IPS-15b (cell line): ENCODE measurements around the gene TMEM191B.
"Not testable (repeated sequence)": the region's sequence is repeated elsewhere in the genome, so short reads cannot be mapped to it uniquely, and the experiment has no call there.

Source experiments
- H3K27me3 ChIP-seq: one replicate; pipeline ENCODE4 v1.6.1; 2013; ENCODE audit warnings: low read length; ENCODE audit not compliant: control insufficient read depth, insufficient read depth
- H3K36me3 ChIP-seq: one replicate; pipeline ENCODE4 v1.6.1; 2013; ENCODE audit warnings: low read length; ENCODE audit not compliant: control insufficient read depth, insufficient read depth
- H3K4me1 ChIP-seq: one replicate; pipeline ENCODE4 v1.6.1; 2013; ENCODE audit warnings: mild to moderate bottlenecking, low read length; ENCODE audit not compliant: control insufficient read depth, insufficient read depth
- H3K4me3 ChIP-seq: one replicate; pipeline ENCODE4 v1.5.1; 2013; ENCODE audit warnings: low read depth, low read length
- H3K9ac ChIP-seq: one replicate; pipeline ENCODE4 v1.6.1; 2013; ENCODE audit warnings: low read depth, mild to moderate bottlenecking, low read length
- H3K9me3 ChIP-seq: one replicate; pipeline ENCODE4 v1.6.1; 2013; ENCODE audit warnings: mild to moderate bottlenecking, low read length; ENCODE audit not compliant: control insufficient read depth, insufficient read depth

TMEM191B gene

DNA sequence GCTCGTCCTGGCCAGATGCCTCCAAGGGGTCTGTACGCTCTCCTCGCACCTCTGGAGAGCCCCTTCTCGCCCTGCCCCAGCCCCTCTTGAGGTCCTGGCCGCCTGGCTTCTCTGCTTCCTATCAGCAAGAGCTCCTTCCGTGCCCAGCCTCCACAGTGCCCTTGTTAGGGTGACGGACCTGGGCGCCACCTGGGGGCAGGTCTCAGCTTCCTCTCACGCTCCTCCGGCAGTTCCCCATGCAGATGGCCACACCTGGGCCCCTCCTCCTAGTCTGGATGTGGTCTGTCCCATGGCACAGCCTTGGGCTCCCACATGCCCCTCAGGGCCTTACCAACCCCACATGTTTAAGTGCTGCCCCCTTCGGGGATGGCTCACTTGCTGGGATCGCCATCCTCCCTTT, 6.7 kb downstream of the TMEM191B start:
- not testable (repeated sequence) for H3K4me1 ChIP-seq, H3K4me3 ChIP-seq, H3K27me3 ChIP-seq, H3K9ac ChIP-seq, H3K36me3 ChIP-seq, H3K9me3 ChIP-seq

DNA sequence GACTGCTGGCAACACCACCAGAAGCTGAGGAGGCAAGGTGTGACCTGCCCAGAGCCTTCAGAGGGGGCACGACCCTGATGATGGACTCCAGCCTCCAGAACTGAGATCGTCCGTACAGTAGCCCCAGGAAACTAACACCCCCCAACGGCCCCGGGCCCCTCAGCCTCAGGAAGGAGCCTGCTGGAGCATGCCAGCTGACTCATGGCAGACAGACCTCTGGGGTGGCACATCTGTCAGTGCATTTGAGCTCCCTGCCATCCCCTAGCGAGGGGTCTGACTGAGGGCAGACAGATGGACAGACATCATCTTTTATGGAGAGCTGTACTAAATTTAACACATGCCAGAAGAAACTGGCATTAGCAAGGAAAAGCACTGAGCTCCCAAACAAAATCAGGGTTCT, 12.4 kb downstream of the TMEM191B start:
- H3K9me3 ChIP-seq, H3K27me3 ChIP-seq, H3K4me3 ChIP-seq, H3K36me3 ChIP-seq, H3K9ac ChIP-seq, H3K4me1 ChIP-seq: not testable (repeated sequence)

DNA sequence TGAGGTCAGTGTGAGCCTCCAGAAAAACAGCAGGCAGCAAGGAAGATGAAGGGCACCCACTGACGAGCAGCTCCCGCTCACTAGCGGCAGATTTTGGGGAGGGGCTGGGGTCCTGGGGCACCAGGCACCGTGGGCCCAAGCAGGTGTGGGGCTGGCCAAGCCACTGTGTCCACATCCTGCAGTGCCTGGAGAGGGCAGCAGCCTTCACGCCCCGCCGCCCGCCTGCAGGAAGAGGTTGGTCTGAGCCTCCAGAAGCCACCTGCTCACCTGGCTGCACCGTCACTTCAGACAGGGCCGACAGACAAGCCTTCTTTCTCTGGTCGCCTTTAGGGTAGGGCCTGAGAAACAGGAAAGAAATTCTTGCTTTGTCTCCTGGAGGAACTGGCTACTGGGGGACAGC, 15.8 kb downstream of the TMEM191B start:
- H3K4me3 ChIP-seq, H3K36me3 ChIP-seq, H3K4me1 ChIP-seq, H3K9ac ChIP-seq, H3K27me3 ChIP-seq, H3K9me3 ChIP-seq: not testable (repeated sequence)

DNA sequence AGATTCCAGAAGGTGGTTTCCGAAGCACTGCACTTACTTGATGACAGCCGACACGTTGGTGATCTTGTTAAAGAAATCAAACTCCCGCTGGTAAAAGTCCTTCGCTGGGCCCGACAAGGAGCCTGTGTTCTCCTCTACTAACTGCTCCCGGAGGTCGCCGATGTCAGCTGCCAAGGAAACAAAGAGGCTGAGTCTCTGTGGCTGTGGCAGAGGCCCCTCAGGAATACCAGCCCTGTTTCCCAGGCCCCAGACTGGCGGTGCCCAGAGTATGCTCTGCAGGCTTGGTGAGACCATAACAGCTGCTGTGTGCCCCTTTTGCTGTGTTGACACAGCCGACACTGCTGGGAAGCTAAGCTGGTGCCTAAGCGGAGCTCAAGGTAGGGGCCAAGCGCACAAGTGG, 17.0 kb downstream of the TMEM191B start:
- H3K9ac ChIP-seq, H3K4me1 ChIP-seq, H3K27me3 ChIP-seq, H3K36me3 ChIP-seq, H3K4me3 ChIP-seq, H3K9me3 ChIP-seq: not testable (repeated sequence)

DNA sequence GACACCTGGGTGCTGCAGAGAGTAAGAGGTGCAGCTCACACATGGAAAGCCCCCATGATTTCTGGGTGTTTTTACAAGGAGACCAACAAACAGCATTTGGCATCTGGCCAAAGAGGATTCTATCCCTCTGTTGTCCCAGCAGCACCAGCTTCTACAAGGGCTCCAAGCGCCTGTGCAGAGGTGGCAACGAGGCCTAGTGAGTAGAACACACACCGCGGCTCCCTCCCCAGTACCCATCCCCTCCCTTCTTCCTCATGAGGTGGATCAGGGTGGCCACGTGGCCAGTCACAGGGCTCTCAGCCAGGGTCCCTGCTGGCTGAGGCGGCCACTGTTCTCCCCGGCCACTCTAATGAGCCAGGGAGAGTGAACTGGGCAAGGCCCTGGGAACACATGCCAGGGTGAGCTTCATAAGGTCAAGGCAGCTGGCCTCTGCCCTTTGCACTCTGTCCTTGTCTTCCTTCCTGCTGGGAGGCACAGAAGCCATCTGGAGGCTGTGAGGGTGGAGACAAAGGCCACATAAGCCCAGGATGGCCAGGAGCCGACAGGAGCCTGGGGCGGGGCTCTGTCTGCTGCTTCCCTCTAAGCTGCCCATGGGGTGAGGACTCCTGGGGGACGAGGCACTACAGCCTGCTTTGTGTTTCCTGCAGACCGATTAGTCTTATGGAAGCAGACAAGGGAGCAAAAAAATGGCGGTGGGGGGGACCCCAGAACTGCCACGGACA, 22.0 kb downstream of the TMEM191B start:
- not testable (repeated sequence) for H3K9ac ChIP-seq

DNA sequence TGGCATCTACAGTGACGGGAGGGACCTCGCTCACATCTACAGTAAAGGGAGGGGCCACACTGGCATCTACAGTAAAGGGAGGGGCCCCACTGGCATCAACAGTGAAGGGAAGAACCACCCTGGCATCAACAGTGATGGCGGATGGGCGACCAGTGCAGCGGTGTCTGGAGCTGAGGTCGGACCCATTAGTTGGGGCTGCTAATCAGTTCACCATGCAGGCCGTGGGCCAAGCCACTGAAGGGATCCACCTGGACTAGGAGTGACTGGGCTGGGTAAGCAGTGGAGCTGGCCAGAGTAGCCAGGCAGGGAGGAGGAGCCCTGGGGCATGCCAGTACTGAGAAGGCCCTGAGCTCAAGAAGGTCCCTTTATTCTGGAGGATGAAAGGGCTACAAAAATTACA, 23.4 kb downstream of the TMEM191B start:
- H3K4me1 ChIP-seq, H3K27me3 ChIP-seq, H3K36me3 ChIP-seq, H3K4me3 ChIP-seq, H3K9me3 ChIP-seq, H3K9ac ChIP-seq: not testable (repeated sequence)

More for the DNA sequence above, 22.0 kb downstream of the TMEM191B start:
- H3K36me3 ChIP-seq, H3K4me3 ChIP-seq, H3K27me3 ChIP-seq, H3K4me1 ChIP-seq, H3K9me3 ChIP-seq: not testable (repeated sequence)

DNA sequence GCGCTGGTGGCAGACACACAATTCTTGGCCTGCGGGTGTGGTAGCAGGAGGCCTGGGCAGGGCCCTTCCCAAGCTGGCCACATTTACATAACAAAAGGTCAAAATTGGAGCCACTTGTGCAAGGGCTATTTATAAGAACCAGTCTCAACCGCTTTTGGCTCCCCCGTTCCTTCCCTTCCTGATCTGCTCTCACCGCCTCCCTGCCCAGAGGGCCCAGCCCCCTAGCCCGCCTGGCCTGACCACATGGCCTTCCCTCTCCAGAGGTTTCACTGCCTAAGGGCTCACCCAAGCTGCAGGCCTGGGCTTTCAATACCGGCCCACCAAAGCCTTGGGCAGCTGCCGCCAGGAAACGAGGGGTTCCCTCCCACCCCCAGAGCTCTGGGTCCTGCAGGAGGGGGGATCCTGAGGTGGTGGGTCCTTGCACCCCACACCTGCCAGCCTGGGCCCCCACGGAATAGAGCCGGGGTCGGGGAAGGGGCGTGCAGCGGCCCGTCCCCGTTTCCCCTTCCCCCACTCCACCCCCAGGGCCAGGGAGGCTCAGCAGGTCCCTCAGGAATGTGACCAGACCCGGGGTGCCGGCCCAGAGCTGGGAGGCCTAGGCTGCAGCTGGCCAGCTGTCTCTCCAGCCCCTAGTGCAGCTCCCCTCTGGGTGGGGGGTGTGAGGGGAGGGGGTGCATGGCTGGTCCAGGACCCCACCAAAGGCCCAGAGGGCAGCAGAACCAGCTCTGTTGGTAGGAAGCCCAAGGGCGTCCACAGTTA, 25.4 kb downstream of the TMEM191B start:
- H3K4me3 ChIP-seq, H3K4me1 ChIP-seq, H3K27me3 ChIP-seq, H3K36me3 ChIP-seq, H3K9me3 ChIP-seq, H3K9ac ChIP-seq: not testable (repeated sequence)

DNA sequence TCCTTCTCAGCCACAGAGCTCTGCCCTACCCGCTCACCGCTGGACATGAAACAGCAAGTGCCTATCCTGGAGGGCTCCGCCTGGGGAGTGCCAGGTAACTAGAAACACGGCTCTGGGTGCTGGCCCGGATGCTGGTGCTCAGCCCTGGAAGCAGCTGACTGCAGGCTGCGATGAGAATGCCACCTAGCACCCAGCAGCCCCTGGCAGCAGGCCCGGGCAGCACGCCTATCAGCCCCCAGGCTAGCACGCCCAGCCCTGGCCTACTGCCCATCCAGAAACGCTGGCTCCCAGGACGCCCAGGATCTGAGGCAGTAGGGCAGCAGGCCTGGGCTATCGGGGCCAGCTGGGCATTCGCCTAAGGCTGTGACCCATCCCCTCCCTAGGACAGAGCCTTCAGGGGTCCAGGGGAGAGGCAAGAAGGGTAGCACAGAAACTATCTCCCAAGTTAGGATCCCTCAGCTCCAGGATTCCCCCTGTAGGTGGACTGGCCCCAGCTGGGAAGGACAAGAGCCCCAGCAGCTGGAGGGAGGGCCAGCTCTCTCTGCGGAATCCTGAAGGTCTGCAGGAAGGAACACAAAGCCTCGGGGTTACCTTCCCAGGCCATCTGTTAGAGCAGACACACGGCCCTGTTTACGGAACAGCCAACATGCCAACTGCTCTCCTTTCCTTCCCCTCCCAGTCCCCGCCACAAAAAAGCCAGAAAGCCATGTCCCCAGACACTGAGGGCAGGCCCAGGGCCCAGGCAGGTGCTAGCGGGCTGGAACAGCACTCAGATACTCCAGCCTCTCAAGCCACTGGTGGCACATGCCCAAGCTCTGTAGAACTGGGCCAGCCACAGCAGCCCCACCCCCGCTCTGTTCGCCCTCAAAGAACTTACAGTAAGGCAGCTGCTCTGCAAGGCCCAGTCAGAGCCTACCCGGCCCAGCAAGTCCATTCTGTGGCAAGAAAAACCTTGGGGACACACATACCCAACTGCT, 27.0 kb downstream of the TMEM191B start:
- not testable (repeated sequence) for H3K4me1 ChIP-seq, H3K27me3 ChIP-seq, H3K9me3 ChIP-seq, H3K9ac ChIP-seq, H3K4me3 ChIP-seq, H3K36me3 ChIP-seq

DNA sequence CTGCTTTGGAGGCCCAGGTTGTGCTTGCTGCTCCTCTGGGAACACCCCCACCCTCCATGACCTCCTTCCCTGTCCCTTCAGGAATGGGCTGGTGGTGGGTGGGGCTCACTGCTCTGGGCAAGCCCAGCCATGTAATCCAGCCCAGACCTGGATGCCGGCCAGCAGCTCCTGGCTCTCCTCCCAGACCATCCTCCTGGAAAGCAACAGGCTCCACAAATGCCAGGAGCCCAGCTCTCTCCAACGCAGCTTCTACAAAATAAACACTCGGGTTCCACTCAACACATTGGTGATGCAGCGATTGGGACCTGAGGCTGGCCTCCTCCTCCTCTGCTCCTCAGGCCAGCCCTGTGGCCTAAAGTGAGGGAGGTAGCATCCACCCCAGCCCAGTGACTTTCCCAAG, 30.9 kb downstream of the TMEM191B start:
- not testable (repeated sequence) for H3K9ac ChIP-seq, H3K36me3 ChIP-seq, H3K4me3 ChIP-seq, H3K9me3 ChIP-seq, H3K4me1 ChIP-seq, H3K27me3 ChIP-seq

DNA sequence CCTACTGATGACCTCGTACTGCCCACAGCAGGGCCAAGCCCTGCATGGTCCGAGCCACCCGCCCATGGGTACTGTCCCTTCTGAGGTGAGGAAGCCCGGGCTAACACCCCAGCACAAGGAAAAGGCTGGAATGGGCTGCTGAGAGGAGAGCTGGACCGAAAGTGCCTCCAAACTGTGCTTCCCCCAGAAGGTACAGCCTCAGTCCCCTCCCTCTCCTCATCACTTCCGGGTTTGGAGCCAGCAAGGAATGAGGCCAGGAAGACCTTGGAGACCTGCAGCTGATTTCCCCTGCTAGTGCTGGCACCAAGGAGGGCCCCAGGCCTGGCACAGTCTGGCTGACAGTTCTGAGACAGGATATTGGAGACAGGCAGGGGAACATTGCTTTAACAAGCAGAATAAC, 31.3 kb downstream of the TMEM191B start:
- not testable (repeated sequence) for H3K9ac ChIP-seq, H3K36me3 ChIP-seq, H3K4me3 ChIP-seq, H3K27me3 ChIP-seq, H3K9me3 ChIP-seq, H3K4me1 ChIP-seq

DNA sequence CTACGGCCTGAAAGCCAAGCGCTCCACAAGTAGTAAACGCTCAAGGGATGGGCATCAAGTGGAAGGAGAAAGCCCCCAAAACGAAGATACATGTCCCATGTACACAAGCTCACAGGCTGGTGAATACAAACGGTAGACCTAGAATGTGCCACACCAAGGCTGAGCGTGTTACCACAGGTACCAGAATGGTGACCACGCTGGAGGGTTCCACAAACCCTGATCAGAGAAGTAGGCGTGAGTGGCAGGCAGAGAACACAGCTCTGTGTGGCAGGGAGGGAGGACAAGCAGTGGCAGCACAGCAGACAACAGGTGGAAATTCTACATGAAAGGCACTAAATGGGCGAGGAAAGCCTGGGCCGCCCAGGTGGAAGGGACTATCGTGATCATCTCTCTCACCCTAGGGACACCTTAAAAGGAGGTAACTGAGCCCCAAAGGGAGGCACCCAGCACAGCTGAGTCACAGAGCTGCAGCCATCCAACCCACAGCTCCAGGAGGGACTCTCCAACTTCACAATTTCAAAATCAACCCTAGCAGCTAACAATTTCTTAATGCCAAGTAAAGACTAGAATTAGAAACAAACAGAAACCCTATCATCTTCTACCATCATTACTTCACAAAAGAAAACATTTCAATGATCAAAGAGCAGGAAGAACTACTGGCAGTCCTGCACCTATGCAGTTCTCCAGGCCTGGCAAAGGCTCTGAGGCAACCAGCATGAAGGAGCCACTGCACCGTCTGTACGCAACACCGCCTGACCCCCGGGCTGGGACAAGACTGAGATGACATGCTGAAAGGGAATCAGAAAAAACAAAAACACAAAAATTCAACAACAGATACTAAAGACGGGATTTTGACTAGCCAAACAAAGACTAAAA, 32.7 kb downstream of the TMEM191B start:
- not testable (repeated sequence) for H3K9me3 ChIP-seq, H3K4me1 ChIP-seq, H3K27me3 ChIP-seq, H3K36me3 ChIP-seq, H3K9ac ChIP-seq, H3K4me3 ChIP-seq
